ENCODE data around the gene VWA1.
A peak's percentile ranks its signal among the peaks of the same experiment; 100 is the strongest.
"Not testable (repeated sequence)": the region's sequence is repeated elsewhere in the genome, so short reads cannot be mapped to it uniquely, and the experiment has no call there.

Gene VWA1

GRCh38 chr1:1403653-1404052 lies 31.8 kb upstream of the VWA1 start:
- no peak for DNase-seq

DNA sequence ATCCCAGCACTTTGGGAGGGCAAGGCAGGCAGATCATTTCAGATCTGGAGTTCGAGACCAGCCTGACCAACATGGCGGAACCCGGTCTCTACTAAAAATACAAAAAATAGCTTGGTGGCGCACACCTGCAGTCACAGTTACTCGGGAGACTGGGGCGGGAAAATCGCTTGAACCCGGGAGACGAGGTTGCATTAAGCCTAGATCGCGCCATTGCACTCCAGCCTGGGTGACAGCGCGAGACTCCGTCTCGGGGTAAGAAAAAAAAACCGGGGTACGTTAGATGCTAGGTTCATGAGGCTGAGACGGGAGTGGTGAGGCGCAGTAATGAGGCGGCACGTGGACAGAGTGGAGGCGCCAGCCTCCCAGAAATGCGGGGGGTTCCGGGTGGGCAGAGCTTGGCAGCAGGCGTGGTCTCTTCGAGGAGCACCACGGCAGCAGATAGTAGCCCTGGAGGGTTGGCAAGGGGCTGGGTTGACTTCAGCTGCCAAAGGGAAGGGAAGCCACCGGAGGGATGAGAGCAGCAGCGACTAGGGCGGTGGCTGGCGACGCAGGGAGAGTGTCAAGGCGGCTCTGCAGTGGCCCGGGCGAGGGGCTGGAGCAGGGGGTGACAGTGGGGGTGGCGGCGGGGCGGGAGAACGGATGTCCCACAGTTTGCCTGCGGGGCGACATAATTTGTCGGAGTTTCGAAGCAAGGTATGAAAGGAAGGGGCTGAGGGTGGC lies 29.2 kb upstream of the VWA1 start:
- DNase-seq = no peak

DNA sequence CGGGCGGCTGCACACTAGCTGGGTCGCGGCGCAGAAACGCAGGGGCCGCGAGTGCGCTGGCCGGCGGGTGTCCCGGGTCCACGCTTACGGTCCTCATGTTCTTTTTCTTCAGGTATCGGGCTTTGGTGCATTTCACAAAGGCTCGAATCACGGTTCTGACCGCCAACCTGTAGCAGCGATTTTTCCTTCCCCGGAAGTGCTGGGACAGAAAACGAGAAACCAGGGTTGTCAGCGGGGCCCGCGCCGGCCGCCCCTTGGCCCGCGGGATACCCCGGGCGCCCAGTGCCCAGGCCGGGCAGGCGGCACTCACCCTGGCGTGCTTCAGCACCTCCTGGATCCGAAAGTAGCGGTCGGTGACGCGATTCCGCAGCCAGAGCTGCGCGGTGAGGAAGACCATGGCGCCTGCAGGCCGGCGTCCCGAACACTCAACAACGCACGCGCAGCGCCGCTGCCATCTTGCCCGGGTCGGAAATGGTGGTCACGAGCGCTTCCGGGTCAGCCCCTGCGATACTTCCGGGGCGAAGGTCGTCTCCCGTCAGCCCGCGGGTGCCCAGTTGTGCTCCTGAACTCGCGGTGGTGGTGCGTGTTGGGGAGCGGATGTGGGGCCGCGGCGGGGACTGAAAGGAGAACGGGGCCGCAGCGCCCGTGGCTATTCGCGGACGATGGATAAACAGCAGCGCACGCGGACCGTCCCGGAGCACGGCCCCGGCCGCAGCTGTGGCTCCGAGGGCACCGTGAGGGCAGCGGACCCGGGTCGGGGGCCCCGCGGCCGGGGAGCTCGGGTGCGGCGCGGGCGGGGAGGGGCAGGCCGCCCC lies 28.5 kb upstream of the VWA1 start, which contains the start of gene MRPL20:
Gene MRPL20 (minus strand): TSS at position 473 of the 815 bp plus-strand sequence. CDS start 76 bp downstream, at position 397.
- peak; percentile 74 for DNase-seq

GRCh38 chr1:1407636-1408318 lies 27.7 kb upstream of the VWA1 start:
- DNase-seq = no peak

DNA sequence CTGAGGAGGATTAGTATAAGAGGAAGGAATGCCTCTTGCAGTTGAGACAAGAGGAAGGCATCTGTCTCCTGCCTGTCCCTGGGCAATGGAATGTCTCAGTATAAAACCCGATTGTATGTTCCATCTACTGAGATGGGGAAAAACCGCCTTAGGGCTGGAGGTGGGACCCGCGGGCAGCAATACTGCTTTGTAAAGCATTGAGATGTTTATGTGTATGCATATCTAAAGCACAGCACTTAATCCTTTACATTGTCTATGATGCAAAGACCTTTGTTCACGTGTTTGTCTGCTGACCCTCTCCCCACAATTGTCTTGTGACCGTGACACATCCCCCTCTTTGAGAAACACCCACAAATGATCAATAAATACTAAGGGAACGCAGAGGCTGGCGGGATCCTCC lies 25.3 kb upstream of the VWA1 start:
- not testable (repeated sequence) for DNase-seq

DNA sequence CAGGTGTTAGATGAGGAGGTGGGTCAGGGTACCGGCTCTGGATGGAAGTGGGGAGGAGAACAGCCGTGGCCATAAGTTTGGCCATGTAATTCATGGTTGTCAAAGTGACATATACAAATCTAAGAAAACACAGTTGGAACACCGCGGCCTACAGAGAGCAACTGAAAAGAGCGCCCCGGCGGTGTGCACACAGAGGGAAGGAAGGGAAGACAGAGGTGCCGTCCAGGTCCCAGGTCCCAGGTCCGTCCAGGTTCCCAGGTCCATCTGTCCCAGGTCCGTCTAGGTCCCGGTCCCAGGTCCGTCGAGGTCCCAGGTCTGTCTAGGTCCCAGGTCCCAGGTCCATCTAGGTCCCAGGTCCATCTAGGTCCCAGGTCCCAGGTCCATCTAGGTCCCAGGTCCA lies 23.9 kb upstream of the VWA1 start:
- DNase-seq = no peak

- not testable (repeated sequence) for DNase-seq
Measured at GRCh38 chr1:1412311-1412902, 23.1 kb upstream of the VWA1 start.

- no peak for DNase-seq
Measured at GRCh38 chr1:1415751-1416150, 19.7 kb upstream of the VWA1 start.

GRCh38 chr1:1417396-1417795 lies 18.1 kb upstream of the VWA1 start:
- DNase-seq = not testable (repeated sequence)

DNA sequence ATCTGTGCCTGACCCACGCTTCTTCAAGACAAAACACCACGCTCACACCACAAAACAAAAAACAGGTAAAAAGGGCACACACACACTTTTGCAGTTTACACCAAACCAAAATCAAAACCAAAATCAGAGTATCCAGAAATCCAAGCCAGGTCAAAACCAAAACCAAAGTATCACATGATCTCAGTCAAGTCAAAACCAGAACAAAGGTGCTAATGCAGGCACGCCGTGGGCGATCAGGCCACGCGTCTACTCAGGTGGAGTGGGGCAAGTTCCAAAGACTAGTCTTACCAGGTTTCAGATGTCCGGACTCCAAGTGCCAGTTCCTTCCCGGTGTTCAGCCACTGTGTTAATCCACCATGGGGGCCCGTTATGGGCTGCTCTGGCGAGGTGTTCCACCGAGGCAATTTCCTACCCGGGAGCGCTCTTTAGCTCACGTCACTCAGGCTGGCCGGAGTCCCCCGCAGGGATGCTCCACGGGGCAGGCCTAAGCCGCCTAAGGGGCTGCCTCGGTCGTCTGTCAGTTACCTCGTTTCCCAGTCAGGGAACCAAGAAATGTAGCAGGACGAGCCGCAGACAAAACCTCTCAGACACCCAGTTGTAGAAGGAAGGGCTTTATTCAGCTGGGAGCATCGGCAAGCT lies 17.5 kb upstream of the VWA1 start:
- not testable (repeated sequence) for DNase-seq

DNA sequence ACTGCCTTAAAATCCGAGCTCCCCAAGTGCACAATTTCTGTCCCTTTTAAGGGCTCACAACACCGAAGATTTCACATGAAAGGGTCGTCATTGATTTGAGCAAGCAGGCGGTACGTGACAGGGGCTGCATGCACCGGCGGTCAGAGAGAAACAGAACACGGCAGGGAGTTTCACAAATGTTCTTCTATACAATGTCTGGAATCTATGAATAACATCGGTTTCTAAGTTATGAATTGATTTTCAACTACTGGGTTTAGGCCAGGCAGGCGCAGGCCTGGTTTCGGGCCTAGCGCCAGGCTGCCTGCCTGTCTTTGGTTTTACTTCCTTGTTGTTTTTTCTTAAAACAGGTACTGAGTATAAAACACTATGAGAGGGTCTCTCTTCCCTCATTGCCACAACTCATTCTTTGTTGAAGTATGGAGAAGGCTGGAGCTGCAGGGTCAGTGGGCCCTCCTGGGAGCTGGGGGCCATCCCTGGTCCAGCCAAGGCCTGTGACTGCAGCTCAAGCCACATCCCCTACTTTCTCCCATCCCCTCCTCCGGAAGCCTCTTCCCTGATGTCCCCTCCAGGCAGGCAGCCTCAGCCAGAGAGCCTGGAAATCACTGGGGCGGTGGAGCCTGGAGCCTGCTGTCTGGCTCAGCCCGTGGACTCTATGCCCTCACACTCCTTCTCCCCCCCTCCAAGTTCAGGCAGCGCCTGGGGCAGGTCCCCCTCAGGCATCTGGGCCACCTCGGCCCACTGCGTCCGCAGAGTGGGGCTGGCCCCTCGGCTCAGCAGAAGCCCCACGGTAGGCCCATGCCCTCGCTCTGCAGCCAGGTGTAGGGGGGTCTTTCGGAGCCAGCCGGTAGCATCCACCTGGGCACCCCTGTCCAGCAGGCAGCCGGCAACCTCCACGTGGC lies 16.8 kb upstream of the VWA1 start:
- DNase-seq = no peak

DNA sequence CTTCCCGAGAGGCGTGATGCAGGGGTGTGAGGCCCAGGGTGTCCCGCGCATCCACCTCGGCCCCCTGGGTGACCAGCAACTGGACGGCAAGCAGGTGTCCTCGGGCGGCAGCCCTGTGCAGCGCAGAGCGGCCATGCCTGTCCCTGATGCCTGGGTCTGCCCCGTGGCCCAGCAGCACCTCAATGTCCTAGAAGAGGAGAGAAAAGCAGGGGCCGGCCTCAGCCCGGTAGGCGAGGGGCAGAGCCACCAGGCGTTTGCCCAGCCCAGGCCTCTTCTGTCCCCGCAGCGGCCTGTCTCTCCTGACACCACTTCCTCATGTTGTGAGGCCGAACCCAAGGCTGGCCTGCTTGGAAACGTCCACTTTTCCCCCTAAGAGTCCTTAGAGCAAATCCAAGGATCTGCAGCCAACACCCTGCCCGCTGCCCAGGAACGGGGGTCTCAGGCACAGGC lies 16.1 kb upstream of the VWA1 start:
- no peak for DNase-seq

DNA sequence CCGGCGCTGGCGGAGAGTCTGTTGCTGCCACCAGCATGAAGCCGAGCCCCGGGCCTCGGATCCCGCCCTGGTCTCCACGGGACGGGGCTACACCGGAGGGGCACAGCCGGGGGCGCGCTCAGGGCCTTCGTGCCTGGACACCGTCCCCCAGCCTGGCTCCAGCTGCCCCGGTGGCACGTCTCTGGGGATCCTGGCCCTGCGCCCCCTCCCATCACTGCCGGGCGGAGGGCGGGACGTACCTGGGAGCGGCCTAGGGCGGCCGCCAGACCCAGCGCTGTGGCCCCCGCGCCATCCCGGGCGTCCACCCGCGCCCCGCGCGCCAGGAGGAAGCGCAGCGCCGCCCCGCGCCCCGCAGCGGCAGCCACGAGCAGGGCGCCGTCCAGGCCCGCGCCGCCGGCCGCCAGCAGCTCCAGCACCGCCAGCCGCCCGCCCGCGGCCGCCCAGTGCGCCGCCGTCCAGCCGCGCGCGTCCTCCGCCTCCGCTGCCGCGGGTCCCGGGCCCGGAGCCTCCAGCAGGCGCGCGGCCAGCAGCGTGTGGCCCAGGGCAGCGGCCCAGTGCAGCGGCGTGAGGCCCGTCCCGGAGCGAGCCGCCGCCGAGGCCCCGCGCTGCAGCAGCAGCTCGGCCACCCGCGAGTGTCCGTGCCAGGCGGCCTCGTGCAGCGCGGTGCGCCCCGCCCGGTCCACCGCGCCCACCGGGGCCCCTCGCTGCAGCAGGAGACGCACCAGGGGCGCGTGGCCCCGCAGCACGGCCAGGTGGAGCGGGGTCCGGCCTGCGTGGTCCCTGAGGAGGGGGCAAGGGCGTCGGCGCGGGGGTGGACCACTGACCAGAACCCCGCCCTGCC lies 15.5 kb upstream of the VWA1 start:
- no peak for DNase-seq

DNA sequence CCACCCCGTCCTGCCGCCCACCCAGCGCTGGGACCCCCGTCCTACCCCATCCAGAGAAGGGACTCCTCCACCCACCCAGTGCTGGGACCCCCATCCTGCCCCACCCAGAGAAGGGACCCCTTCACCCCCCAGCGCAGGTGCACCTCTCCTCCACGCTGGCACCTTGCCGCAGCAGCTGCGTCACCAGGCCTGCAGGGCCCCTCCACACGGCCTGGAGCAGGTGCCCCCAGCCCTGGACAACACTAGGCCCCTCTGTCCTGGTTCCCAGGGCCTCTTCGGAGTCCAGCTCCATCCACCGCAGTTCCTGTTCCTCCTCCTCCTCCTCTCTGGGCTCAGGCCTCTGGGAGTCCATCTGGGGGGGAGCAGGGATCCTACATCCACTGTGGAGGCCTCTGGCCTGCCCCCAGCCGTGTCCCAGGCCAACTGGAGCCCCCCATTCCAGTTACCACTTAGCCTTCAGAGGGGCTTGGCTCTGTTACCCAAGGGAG lies 14.8 kb upstream of the VWA1 start:
- no peak for DNase-seq

- peak; percentile 71 for DNase-seq
Measured at GRCh38 chr1:1421147-1421906, 14.2 kb upstream of the VWA1 start, which contains the start of gene ANKRD65. ANKRD65 (minus strand) TSS chr1:1421276; CDS start chr1:1421005, 271 bp downstream.

DNA sequence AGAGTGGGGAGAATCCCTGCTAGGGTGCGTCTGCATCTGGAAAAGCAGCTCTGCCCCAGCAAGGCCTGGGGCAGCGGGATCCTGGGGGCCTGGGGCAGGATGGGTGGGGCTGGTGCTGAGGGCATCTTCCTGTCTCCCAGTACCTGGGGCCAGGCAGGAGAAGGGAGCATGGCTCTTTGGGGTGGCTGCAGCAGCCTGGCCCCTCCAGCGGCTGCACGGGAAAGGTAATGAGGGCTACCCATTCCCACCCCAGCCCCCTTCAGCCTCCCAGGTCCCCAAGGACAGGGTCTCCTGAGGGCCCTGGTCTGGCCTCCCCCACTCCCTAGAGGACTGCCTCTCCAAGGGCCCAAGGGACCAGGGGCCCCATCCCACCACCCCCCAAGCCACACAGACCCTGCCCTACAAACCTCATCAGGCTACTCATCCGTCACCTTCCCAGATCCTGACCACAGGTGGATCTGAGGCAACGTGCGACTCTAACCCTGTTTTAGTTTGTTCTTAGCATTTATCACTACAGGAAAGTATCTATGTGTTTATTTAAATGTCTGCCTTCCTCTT lies 13.5 kb upstream of the VWA1 start:
- no peak for DNase-seq

GRCh38 chr1:1422465-1423244 lies 12.8 kb upstream of the VWA1 start:
- no peak for DNase-seq

DNA sequence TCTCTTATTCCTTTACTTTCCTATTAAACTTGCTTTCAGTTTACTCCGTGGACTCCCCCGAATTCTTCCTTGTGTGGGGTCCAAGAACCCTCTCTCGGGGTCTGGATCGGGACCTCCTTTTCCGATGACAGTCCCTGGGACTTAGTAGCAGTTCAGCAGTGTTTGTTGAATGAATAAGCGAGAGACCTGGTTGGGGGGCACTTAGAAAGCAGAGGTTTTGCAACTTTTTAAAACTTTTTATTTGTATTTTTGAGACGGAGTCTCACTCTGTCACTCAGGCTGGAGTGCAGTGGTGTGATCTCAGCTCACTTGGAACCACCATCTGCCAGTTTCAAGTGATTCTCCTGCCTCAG lies 12.3 kb upstream of the VWA1 start:
- DNase-seq = no peak
